NCI-H1048 (cell line): Measurements from ENCODE around the gene EVC2.

ENCODE experiments used
- DNase-seq: peaks from one replicate; lab custom pipeline; 2025; lab: John Stamatoyannopoulos, UW

EVC2 gene, protein sequence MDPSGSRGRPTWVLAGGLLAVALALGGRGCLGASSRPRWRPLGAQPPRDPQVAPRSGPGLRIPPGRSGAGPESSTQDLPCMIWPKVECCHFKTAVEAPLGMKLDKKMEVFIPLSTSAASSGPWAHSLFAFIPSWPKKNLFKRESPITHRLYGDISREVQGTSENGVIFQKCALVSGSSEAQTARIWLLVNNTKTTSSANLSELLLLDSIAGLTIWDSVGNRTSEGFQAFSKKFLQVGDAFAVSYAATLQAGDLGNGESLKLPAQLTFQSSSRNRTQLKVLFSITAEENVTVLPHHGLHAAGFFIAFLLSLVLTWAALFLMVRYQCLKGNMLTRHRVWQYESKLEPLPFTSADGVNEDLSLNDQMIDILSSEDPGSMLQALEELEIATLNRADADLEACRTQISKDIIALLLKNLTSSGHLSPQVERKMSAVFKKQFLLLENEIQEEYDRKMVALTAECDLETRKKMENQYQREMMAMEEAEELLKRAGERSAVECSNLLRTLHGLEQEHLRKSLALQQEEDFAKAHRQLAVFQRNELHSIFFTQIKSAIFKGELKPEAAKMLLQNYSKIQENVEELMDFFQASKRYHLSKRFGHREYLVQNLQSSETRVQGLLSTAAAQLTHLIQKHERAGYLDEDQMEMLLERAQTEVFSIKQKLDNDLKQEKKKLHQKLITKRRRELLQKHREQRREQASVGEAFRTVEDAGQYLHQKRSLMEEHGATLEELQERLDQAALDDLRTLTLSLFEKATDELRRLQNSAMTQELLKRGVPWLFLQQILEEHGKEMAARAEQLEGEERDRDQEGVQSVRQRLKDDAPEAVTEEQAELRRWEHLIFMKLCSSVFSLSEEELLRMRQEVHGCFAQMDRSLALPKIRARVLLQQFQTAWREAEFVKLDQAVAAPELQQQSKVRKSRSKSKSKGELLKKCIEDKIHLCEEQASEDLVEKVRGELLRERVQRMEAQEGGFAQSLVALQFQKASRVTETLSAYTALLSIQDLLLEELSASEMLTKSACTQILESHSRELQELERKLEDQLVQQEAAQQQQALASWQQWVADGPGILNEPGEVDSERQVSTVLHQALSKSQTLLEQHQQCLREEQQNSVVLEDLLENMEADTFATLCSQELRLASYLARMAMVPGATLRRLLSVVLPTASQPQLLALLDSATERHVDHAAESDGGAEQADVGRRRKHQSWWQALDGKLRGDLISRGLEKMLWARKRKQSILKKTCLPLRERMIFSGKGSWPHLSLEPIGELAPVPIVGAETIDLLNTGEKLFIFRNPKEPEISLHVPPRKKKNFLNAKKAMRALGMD

DNA sequence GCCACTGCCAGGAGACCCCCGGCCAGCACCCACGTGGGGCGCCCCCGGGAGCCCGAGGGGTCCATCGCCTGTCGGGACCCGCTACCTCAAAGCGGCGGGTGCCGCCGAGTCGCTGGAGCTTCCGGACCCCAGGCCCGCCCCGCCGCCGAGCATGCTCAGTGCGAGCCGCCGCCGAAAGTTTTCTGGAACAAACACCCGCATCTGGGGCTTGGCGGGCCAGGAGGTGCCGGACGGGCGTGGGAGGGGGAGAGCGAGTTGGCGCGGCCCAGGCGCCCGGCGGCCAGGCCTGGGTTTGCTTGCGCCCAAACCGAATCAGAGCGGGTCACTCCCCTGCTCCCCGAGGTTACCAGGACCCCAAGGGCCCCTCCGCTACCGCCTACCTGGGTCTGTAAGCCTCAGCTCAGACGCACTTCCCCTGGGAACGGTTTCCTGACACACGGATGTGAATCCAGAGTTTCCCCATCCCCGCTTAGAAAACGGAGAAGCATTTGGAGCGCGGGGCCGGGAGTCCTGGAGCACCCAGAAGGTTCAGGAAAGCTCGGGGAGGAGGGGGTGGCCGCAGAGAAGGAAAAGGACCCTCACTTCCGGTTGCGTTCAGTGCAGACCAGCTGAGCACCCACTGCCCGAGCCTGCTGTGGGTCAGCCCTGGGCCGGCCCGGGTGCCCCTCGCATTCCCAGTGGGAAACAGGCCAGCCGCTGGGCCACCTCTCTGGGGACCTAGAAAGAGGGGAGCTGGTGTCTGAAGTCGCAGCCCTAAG lies at the start of gene EVC2:
EVC2 (minus strand) TSS at position 111 of the 758 bp plus-strand sequence; CDS start at position 65, 46 bp downstream.
- DNase-seq, result no peak

DNA sequence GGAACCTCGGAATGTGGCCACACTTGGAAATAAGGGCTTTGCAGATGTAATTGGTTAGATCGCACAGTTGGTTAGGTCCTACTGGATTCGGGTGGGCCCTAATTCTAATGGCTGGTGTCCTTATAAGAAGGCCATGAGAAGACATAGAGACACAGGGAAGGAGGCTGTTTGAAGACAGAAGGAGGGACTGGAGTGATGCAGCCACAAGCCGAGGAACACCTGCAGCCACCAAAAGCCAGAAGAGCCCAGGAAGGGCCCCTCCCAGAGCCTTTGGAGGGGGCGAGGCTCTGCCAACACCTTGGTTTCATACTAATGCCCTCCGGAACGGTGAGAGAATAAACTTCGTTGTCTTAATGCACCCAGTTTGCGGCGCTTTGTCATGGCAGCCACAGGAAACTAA lies 49.6 kb upstream of the EVC2 start:
- no peak for DNase-seq

DNA sequence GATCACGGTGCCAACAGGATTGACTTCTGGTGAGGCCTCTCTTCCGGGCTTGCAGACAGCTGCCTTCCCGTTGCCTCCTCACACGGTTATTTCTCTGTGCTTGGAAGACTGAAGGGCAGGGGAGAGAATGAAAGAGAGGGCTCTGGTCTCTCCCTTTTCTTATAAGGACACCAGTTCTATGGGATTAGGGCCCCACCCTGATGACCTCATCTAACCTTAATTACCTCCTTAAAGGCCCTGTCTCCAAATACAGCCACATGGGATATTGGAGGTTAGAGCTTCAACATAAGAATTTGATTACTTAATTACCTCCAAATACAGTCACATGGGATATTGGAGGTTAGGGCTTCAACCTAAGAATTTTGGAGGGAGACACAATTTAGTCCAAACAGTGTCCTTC lies 49.2 kb upstream of the EVC2 start:
- DNase-seq, result no peak

DNA sequence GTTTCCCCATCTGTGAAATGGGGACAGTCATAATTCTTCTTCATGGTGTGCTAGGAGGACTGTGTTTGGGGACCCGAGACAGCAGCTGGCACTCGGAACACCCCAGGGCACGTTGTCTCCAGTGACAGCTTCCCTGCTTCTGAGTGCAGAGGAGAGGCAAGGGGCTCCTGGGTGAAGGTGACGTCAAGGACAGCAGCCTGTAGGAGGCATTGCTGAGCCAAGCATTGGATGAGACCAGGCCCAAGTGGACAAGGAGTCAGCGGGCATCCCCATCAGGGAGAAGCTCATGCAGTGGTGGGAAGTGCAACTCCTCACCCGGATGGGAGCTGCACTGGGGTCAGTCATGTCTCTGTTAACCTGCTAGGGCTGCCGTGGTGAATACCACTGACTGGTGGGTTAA lies 48.7 kb upstream of the EVC2 start:
- no peak for DNase-seq

DNA sequence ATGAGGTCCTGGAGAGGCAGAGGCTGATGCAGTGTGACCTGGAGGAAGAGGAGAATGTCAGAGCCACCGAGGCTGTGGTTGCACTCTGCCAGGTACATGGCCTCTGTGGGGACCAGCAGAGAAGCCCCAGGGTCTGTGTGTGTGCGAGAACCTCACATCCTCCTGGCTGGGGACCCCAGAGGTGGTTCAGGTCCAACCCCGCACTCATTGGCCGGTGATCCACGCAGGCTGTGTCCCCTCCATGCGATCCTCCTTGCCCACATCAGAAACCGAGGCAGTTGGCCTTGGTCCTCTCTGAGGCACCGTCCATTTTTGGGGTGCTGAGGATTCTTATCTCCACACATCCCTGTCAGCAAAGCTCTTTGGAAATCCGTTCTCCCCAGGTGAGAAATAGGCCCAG lies 47.9 kb upstream of the EVC2 start:
- DNase-seq, result no peak

DNA sequence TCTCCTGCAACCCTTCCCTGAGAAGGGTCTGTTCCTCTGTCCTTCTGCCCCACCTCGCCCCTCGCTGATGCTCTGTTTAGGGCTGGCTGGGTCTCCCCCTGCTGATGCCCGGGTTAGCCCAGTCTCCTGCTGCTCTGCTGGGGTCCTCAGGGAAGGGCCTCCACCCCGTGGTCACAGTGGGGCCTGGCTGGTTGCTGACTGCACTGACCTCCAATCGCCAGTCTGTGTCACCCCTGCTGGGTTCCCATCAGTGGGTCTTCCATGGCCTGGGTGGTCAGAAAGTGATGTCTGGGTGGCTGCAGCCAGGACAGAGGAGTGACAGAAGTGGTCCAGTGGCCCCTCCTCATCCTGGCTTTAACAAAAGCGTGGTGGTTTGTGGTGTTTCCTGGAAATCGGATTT lies 47.3 kb upstream of the EVC2 start:
- DNase-seq, result no peak

DNA sequence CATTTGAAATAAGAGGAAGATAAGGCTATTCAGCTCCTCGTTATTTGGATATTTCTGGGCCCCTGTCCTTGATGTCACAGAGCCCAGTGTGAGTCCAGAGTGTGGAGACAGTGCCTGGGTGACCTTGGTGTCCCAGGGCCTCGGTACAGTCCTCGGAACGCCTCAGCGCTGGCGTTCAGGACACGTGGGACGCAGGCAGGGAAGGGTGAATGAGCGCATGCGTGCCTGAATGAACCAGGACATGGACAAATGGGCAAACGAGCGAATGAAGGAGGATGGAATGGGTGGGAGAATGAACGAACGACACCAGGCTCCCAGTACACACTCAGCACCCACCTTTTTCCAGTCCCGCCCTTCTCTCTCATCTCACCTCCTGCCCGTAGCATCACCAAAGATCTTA lies 46.8 kb upstream of the EVC2 start:
- no peak for DNase-seq

DNA sequence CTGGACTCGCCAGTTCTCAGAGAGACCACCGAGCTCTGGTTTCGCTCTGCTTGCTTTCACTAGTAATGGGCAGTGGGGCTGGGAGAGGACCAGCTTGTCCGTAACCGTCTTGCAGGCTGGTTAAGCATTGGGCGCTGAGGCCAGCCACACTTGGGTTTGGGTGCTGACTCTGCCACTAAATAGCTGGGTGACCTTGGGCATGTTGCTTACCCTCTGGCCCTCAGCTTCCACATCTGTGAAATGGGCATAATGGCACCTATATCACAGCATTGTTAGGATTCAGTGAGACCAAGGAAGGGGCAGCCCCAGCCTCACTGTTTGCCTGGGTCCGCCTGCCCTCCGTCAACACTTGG lies 46.1 kb upstream of the EVC2 start:
- DNase-seq, result no peak

DNA sequence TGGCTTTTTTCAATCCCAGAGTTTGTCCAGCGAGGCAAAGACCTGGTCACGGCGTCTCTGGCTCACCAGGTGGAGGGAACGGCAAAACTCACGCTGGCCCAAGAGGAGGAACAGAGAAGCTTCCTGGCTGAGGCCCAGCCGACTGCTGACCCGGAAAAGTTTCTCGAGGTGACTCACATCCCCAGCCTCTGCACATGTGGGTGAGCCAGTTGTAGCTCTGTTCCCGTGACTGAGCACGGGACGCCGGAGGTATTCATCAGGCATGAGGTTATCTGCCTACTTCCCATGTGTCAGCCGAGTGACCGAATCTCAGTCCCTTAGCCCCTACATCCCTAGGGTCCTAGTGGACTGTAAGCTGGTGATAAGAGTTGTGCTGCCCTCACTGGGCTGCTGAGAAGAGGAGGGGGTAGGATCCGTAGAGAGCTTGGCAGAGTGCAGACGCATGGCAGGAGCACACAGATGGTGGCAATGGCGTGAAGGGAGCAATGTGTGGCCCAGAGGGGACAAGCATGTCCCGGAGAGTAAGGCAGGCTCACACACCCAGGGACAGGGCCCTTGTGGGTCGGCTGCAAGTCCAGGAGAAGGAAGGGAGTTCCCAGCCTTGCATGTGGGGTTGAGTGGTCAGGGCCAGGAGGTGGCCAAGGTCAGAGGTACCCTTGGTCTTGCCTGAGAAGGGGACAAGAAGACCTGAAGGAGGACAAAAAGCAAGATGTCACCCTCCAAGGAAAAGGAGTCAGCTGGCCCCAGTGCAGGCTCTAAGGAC lies 45.6 kb upstream of the EVC2 start:
- DNase-seq, result no peak

DNA sequence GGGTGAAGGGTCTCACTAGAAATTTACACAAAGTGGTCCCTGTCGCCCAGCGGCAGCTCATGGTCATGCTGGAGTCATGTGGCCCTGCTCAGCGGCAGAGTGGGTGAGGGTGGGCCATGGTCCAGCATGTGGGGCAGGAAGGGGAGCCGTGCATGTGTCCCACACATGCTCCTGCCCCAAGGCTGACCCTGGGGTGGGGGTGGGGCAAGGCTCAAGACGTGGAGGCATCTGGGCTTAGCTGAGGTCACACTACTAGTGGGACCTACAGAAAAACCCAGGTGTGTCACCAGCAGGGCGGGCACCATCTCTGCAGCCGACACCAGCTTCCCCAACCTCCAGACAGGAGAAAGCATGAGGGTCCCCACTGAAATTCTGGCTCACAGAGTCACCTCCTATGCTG lies 45.0 kb upstream of the EVC2 start:
- DNase-seq, result no peak

DNA sequence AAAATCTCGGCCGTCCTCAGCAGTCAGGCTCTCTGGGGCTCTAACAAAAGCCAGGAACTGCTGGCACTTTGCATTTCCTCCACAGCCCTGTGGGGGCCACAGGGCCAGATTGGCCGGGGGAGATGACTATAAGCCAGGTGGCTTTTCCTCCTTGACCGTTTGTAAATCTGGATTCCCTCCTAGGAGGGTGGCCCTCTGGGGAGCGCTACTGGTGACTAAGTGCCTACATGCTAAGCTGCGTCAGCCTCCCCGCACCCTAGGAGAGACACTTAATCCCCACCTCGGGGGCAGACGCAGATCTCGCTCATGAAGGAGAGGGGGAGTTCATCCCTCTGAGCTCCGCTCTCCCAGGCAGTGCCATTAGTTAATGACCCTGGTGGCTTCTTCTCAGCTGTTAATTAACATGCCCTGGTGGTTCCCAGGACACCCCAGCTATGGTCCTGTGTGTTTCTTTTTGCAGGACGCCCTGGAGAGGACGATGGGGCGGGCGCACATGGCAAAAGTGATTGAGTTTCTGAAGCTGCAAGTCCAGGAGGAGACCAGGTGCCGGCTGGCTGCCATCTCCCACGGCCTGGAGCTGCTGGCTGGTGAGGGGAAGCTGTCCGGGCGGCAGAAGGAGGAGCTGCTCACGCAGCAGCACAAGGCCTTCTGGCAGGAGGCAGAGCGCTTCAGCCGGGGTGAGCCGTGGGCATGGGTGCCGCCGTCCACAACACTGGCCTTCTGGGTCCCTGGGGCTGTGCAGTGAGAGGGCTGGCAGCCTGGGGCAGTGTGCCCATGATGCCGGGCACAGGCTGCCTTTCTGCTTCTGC lies 44.2 kb upstream of the EVC2 start:
- DNase-seq, result no peak

DNA sequence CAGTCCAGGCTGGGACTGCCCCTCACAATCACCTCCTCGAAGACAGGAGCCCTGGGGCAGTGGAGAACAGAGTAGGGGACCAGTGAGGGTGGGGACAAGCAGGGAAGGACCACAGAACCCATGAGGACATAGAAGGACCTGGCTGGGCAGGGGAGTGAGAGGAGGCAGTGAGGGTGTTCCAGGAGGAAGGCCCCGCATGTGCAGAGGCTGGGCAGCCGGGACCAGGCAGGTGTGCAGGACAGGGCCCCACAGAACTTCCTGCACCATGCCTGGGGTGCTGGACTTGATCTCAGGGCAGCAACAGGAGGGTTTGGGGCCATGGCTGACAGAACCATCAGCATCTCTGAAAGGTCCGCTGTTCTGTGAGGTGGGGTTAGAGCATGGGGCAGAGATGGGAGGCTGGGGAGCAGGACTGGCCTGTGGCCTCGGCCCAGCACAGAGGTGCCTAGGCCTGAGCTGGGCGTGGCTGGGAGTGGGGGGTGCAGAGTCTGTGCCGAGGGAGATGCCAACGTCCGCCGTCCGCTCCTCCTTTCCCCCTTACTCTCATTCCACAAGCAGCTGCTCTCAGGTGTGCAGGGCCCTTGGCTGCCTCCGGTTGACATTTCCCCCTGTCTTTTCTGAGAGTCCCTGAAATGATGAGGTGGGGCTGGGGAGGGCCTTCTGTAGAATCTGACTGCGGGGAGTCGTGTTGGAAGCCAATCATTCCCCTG lies 43.5 kb upstream of the EVC2 start:
- no peak for DNase-seq

DNA sequence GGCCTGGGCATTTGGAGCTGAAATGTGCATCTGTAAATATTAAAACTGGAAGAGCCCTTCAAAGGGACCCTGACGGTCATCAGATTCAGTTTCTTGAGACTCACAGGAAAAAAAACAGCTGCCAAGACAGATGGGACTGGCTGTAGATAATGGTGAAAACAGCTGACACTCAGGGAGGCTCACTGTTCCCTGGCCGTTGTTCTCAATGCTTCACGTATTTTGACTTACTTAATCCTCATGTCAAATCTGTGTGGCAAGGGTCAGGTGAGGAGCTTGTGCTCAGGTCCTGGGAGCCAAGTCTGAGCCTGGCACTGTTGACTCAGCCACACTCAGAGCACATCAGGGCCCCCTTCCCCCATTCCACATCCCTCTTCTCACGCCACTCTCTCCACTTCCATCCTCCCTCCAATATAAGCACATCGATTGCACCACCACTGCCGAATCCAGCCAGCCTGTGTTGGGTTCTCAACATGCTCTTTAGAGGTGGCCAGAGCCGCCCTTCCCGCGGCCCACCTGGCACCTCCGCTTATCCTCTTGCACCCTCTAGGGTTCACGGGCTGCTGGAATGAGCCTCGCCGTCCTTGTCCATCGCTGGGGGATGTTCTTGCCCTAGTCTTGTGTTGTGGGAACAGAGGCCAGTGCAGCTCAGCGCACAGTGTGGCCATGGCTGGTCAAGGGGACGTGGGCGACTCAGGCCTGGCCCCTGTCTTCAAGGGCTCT lies 42.7 kb upstream of the EVC2 start:
- no peak for DNase-seq

DNA sequence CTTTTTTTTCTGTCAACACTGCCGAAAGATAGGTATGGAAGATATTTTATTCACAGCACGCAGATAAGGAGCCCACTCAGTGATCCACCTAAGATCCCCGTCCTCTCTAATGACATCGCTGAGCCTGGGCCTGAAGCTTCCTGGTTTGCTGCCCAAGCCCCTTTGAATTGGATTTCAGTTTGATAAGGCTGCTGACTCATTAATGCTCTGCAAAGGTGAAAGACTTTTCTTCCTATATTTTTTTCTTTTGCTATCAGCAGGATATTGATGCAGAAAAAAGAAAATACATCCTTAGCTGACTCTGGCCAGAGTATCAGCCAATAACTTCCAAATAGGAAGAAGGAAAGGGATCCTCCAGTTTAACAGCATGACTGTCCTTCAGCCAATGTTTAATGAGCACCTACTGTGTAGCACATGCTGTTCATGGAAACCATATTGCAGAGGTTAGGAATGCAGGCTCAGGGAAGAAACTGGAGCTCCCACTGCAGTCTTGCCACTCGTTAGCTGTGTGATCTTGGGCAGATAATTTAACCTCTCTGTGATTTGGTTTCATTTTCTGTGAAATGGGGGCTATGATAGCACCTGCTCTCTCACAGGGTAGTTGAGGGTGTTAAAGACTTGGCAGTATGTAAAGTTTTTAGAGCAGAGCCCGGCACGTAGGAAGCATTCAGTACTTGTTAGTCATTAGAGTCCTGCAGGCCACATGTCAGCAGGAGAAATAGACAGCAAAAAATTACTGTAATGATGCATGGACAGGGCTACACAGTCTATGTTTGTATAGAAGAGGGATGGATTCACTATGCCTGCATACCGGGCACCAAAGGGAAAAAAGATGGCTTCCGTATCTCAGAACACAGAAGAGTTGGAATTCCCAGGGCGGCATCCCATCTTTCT lies 41.9 kb upstream of the EVC2 start:
- DNase-seq, result no peak

DNA sequence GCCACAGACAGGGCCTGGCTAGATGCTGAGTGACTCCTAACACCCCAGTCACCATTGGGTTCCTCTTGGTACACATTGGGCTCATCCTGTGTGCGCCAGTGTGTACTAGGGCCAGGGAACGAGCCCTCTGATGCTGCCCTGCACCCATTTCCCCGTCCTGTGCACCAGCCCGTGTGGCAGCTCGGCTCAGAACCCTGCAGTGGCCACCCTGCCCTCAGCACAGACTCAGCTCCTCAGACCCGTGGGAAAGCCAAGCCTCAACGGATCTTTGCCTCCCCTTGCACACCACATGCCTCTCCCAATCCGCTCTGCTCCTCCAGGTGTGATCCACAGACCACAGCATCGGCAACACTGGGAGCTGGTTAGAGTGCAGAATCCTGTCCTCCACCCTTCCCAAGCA lies 41.2 kb upstream of the EVC2 start:
- DNase-seq, result no peak

DNA sequence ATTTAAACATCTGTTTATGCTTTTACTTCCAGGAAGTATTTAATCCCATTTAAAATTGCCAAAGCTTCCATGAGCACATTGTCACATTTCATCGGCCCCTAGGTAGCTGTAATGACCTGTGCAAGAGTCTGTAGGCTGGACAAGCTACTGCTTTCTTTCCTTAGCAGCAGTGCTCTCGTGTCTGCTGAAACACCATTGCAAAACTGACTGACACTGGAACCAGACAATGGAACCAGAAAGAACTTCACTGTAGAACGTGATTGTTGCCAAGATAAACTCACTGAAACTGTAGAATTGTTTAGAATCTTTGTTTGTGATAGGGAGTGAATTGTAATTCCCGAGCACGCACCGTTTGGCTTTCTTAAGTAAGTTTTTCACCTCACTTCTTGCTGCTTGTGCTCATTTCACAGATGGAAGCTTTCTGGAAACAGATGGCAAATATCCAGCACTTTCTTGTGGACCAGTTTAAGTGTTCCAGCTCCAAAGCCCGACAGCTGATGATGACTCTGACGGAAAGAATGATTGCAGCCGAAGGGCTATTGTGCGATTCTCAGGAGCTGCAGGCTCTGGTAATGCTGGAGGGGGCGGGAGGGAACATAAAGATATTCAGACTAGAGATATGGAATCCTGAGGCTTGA lies 39.5 kb upstream of the EVC2 start:
- DNase-seq, result no peak
